Measurements from ENCODE around the gene ITGAX. TPM values are rescaled to one million over a fixed set of nuclear protein-coding genes. Genes with fewer than 3 reads are reported as not detected.

ITGAX gene
- total and polyA plus RNA-seq, 2 of the 8 experiments (the other 6 are each of a cell fraction or from before 2014, with no cell fraction given): 0.30 TPM; not detected in 1

DNA sequence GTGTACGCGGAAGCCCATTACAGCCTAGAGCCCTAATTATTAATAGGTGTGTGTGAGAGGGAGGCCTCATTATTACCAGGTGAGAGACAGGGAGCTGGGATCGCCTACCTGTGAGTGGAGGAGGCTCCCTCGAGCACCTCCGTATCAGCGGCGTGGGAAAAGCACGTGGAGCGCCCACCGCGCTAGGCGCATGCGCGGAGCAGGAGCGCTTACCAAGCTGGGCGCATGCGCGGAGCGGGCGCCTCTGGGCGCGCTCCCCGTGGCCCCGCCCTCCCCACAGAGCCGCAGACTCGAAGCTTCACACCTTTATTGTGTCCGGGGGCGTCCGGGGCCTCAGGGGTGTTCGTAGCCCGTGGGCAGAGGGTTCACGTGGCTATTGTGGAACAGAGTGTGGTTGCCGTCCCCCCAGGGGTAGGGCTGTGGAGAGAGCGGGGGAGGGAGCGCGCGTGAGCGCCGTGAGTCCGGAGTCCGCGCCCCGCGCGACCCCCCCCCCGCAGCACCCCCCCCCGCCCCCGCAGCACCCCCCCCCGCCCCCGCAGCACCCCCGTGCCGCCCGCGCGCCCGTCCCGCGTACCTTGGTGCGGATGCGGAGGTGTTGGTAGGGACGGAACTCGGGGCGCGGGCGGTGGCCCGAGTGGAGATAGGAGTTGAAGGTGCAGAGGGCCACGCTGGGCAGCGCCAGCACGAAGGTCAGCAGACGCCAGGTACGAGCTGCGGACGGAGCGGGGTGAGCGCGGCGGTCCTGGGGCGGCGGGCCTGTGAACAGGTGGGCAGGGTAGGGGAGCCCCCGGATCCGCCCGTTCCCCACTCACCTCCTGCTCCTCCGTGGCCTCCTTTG lies 72.7 kb downstream of the ITGAX start:
- DNase-seq (ENCODE audit: low read depth in 1 of 2, low spot score in 2 of 2) (peak in 1 of 2 experiments; percentile 61), FAIRE-seq (no peak)
- TF ChIP-seq HDAC6 (IDR thresholded peaks at IDR 0.05; ENCODE audit: low read depth, low read length): no peak
- peak; percentile 86 for TF ChIP-seq KDM4A (IDR thresholded peaks at IDR 0.05; ENCODE audit: low read depth, low read length, severe bottlenecking)
- TF ChIP-seq, protein P1, sequence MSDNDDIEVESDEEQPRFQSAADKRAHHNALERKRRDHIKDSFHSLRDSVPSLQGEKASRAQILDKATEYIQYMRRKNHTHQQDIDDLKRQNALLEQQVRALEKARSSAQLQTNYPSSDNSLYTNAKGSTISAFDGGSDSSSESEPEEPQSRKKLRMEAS (IDR thresholded peaks at IDR 0.05): peak; percentile 99
- TF ChIP-seq SIRT6 (IDR thresholded peaks at IDR 0.05; ENCODE audit: low read length): no peak
- TF ChIP-seq YY1 (IDR thresholded peaks at IDR 0.05; ENCODE audit: low read depth, low read length): no peak
- TF ChIP-seq RNF2 (IDR thresholded peaks at IDR 0.05; ENCODE audit: borderline replicate concordance, low read depth, low read length, missing control alignments, poor library complexity, severe bottlenecking): peak; percentile 69
- no peak for TF ChIP-seq CEBPB (IDR thresholded peaks at IDR 0.05; ENCODE audit: low read depth, low read length)
- TF ChIP-seq PHF8 (conservative IDR thresholded peaks at IDR 0.05; ENCODE audit: low read depth, low read length): no peak
- TF ChIP-seq, protein P2, sequence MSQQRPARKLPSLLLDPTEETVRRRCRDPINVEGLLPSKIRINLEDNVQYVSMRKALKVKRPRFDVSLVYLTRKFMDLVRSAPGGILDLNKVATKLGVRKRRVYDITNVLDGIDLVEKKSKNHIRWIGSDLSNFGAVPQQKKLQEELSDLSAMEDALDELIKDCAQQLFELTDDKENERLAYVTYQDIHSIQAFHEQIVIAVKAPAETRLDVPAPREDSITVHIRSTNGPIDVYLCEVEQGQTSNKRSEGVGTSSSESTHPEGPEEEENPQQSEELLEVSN (IDR thresholded peaks at IDR 0.05): peak; percentile 99
- TF ChIP-seq NRF1 (IDR thresholded peaks at IDR 0.05; ENCODE audit: low read depth, low read length): peak; percentile 54

More for the DNA sequence above, 72.7 kb downstream of the ITGAX start:
- Histone ChIP-seq H3K23me2 (ENCODE audit: low read depth, low read length) (peaks cover 2% of the 10 kb centered on the region; the same call in 1 of the 2 replicates), H3K4me1 (replicated peaks in 1 of 4; ENCODE audit: control insufficient read depth in 3 of 4, insufficient read depth in 4 of 4, low read length in 3 of 4) (no peaks in the 10 kb centered on the region; a peak in 2 of 7 replicates), H3K4me2 (ENCODE audit: insufficient read depth in 1 of 2, low read depth in 2 of 2, low read length in 2 of 2) (peak overlapping the region; percentile 54 to 57), H4K91ac (replicated peaks; ENCODE audit: insufficient read length, low read length) (no peak overlapping the region), H3K79me1 (ENCODE audit: low read depth, low read length) (no peaks in the 10 kb centered on the region), H3K9ac (replicated peaks in 1 of 4; ENCODE audit: extremely low read depth in 1 of 4, low read depth in 3 of 4, low read length in 3 of 4) (no peak overlapping the region), H3K23ac (ENCODE audit: insufficient read length) (no peak overlapping the region), H3K4ac (replicated peaks; ENCODE audit: insufficient read length, low read depth, low read length) (no peak overlapping the region), H2BK15ac (ENCODE audit: low read length) (no peak overlapping the region), H3K36me3 (ENCODE audit: control insufficient read depth in 2 of 4, insufficient read depth in 4 of 4, low read length in 3 of 4) (no peaks in the 10 kb centered on the region), H3K9me3 (ENCODE audit: insufficient read depth in 2 of 2, low read depth in 1 of 2, low read length in 1 of 2) (peaks cover 5 to 6% of the 10 kb centered on the region in 2 experiments), H2BK20ac (ENCODE audit: low read length) (no peak overlapping the region), H3K56ac (replicated peaks; ENCODE audit: insufficient read length, low read depth, low read length) (no peak overlapping the region), H4K5ac (ENCODE audit: insufficient read length, low read depth, low read length) (no peak overlapping the region), H3K27me3 (replicated peaks in 1 of 4; ENCODE audit: control insufficient read depth in 3 of 4, extremely low read depth in 1 of 4, insufficient read depth in 3 of 4, low read length in 3 of 4) (peaks cover 5 to 25% (median 24%) of the 10 kb centered on the region in 4 experiments), H3K4me3 (ENCODE audit: extremely low read depth in 1 of 4, insufficient read depth in 2 of 4, low read depth in 3 of 4, low read length in 4 of 4) (peak overlapping the region in 3 of 4 experiments; percentile 2 to 50 (median 15); a peak in 5 of 8 replicates), H2BK12ac (ENCODE audit: low read depth, low read length) (peak overlapping the region; percentile 27; the same call in 1 of the 2 replicates), H4K20me1 (replicated peaks in 1 of 2; ENCODE audit: control insufficient read depth in 1 of 2, insufficient read depth in 2 of 2, low read length in 2 of 2) (no peaks in the 10 kb centered on the region), H2AFZ (ENCODE audit: low read length) (peak overlapping the region; percentile 7; the same call in 1 of the 2 replicates), H2AK5ac (ENCODE audit: low read depth, low read length) (no peak overlapping the region), H2BK120ac (replicated peaks; ENCODE audit: low read depth, low read length) (no peak overlapping the region), H3K79me2 (ENCODE audit: control insufficient read depth in 1 of 2, insufficient read depth in 2 of 2, low read length in 2 of 2) (no peaks in the 10 kb centered on the region), H3K18ac (ENCODE audit: extremely low read depth, low read length) (no peak overlapping the region; the same call in 1 of the 2 replicates), H3K14ac (ENCODE audit: insufficient read length) (no peak overlapping the region), H2BK5ac (ENCODE audit: low read depth, low read length) (no peak overlapping the region), H4K8ac (ENCODE audit: extremely low read depth, insufficient read depth, low read length) (peak overlapping the region; percentile 81; the same call in 1 of the 2 replicates), H3K27ac (ENCODE audit: low read depth, low read length) (no peak overlapping the region)
- CTCF ChIA-PET (ENCODE audit: partially characterized antibody): interaction anchor here (0.9 to 5.8 kb wide), 6 partner anchors 9 to 312 kb away, joined by 3 to 36 read pairs (median 4); partner anchors contain the start of gene ZNF843
- WGBS, 2 experiments (ENCODE audit: extremely low coverage in 1 of 2, insufficient coverage in 1 of 2, insufficient read length in 1 of 2, insufficient replicate concordance in 2 of 2, low coverage in 1 of 2, low lambda C conversion rate in 2 of 2, missing lambda C conversion rate in 1 of 2): 60% methylated on average over 21 of the region's 83 CpGs; no CpG with 5 or more reads in 1 of the 2 experiments
- POLR2A ChIA-PET (ENCODE audit: partially characterized antibody): interaction anchor here (2.1 to 2.5 kb wide), 2 partner anchors 31 to 248 kb away, joined by 5 to 10 read pairs; partner anchors contain the start of gene FUS

Measured in H1 (cell line).